ENCODE data around the gene TRMT11. TPM values are rescaled to one million over a fixed set of nuclear protein-coding genes. Genes with fewer than 3 reads are reported as not detected.

The TRMT11 gene
- total RNA-seq, 1 donor = 30.5 TPM

GRCh38 chr6:125979101-125979500 lies 7.2 kb upstream of the TRMT11 start:
- no peak for DNase-seq (ENCODE audit: low read depth)
- no peak for TF ChIP-seq CTCF (IDR thresholded peaks at IDR 0.05; ENCODE audit: insufficient read depth, low read length)
- H3K4me3 ChIP-seq (ENCODE audit: low read depth, low read length) = no peak overlapping the region

GRCh38 chr6:125981571-125982185 lies 4.7 kb upstream of the TRMT11 start:
- DNase-seq (ENCODE audit: low read depth) = no peak
- TF ChIP-seq CTCF (IDR thresholded peaks at IDR 0.05; ENCODE audit: insufficient read depth, low read length) = no peak

DNA sequence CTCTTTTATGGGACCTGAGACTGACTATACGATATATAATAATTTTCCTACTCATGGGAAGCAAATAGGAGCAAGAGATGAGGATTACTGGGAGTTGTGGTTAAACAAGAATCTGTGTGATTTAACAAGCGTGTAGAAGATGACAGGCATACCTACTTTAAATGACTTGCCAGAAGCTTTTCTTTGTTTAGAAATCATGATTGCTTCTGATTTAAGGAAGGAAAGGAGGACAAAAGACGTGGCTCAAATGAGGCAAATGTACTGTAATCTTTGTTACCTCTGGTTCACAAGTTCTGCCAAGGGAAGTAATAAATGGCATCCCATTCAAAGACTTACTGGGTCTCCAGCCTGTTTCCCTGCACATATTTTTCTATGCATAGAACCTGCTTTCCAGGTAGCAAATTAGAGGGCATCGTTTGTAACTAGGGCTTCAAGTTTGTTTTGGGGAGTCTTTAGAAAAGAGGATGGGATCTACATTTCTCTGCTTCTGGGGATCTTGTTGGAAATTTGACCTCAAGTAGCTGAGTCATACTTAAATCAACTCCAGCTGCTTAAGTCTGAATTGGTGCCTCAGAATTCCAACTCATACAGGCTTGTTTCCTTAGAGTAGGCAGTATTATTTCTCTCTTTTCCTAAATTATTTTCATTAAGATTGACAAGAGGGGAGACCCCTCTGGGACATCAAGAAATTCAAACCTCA lies 2.9 kb upstream of the TRMT11 start:
- no peak overlapping the region for H3K4me3 ChIP-seq (ENCODE audit: low read depth, low read length)
- no peak for TF ChIP-seq CTCF (IDR thresholded peaks at IDR 0.05; ENCODE audit: insufficient read depth, low read length)
- DNase-seq (ENCODE audit: low read depth) = peak; percentile 90

More at GRCh38 chr6:125981571-125982185, 4.7 kb upstream of the TRMT11 start:
- no peak overlapping the region for H3K4me3 ChIP-seq (ENCODE audit: low read depth, low read length)

- no peak overlapping the region for H3K4me3 ChIP-seq (ENCODE audit: low read depth, low read length)
- no peak for TF ChIP-seq CTCF (IDR thresholded peaks at IDR 0.05; ENCODE audit: insufficient read depth, low read length)
- peak; percentile 65 for DNase-seq (ENCODE audit: low read depth)
Observed at GRCh38 chr6:125984311-125984710, 2.0 kb upstream of the TRMT11 start.

GRCh38 chr6:125985522-125985921 lies 818 bp upstream of the TRMT11 start:
- peak overlapping the region; percentile 100 for H3K4me3 ChIP-seq (ENCODE audit: low read depth, low read length)
- no peak for TF ChIP-seq CTCF (IDR thresholded peaks at IDR 0.05; ENCODE audit: insufficient read depth, low read length)
- DNase-seq (ENCODE audit: low read depth) = no peak

DNA sequence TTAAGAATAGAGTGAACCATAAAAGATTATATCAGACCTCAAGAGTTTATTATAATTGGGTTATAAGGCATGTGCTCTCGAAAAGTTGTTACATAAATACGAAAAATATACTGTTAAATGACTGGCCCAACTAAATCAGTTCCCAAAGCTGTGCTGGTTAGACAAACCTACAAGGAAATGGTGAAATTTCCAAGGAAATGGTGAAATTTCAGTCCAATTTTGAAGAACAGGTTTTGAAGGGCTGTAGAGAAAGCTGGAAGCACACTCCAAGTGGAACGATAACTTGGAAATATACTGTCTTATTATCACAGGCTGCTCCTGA lies 400 bp upstream of the TRMT11 start:
- peak overlapping the region; percentile 100 for H3K4me3 ChIP-seq (ENCODE audit: low read depth, low read length)
- TF ChIP-seq CTCF (IDR thresholded peaks at IDR 0.05; ENCODE audit: insufficient read depth, low read length) = no peak
- no peak for DNase-seq (ENCODE audit: low read depth)

Data from fibroblast of the aortic adventitia (primary cell).